ENCODE data around the gene CHAT. TPM values are rescaled to one million over a fixed set of nuclear protein-coding genes. Genes with fewer than 3 reads are reported as not detected.

The CHAT gene
- total RNA-seq, 1 donor from 2014 or later: not detected

DNA sequence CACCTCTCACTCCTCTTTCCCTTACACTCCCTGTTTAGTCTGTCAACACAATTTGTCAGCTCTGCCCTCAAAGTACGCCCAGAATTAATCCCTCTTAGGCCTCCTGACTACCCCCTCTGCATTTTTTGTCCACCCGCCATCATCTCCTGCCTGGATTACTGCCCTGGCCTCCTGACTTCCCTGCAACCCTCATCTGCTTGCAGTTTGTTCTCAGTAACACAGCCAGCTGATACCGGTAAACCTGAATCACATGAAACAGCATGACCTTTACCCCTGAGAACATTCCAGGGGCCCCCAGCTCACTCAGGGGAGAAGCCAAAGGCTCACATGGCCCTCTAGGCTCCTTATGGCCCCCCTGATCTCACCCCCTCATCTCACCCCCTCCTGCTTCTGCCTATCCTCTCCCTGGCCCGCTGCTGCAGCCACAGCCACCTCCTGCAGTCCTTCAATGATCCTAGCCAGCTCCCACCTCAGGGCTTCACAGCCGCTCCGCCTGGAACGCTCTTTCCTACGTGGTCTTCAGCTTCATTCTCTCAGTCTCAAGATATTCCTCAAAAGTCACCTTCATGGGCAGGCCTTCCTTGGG lies 74.5 kb downstream of the CHAT start:
- no peak for DNase-seq (ENCODE audit: low read depth)

DNA sequence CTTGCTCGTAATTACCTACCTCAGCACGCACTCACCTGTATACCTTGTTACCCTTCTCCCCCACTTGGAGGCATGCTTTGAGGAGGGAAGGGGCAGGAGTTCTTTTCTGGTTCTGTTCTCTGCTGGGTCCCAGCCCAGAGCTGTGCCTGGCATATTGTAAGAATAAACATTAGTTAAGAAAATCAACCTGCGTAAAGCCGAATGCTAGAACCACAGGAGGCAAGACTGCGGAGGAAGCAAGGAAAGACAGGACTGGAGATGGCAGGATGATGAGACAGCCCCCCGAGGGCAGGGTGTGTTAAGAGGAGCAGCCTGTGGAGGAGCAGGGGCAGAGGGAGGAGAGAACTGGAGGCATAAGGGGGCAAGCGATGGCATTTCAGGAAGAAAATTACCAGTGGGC lies 75.1 kb downstream of the CHAT start:
- no peak for DNase-seq (ENCODE audit: low read depth)

DNA sequence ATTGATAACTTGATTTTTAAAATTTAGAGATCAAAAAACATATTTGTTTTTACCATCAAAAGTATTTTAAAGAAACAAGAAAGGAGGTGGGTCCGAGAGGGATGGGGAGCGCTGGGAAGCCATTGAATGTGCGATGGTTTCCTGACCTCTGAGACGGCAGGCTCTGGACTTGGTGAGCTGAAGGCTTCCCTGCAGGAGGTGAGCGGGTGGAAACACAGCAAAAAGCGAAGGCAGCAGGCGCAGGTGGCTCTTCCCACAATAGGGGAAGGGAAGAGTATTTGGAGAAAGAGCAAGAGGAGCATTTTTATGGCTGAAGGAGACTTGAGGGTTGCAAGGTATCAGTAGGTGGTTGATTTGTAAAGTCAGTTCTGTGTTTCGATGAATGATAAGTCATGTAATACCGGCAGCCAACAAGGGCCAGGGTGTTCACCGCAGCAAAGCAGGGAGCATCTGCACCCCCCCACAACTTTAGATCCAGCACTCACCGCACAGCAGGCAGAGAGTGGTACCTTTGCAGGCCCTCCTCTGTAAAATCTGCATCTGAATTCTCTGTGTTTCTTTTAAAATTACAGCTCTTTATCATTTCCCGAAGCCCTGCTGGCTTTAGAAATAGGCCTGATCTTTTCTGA lies 76.2 kb downstream of the CHAT start:
- DNase-seq (ENCODE audit: low read depth): no peak

DNA sequence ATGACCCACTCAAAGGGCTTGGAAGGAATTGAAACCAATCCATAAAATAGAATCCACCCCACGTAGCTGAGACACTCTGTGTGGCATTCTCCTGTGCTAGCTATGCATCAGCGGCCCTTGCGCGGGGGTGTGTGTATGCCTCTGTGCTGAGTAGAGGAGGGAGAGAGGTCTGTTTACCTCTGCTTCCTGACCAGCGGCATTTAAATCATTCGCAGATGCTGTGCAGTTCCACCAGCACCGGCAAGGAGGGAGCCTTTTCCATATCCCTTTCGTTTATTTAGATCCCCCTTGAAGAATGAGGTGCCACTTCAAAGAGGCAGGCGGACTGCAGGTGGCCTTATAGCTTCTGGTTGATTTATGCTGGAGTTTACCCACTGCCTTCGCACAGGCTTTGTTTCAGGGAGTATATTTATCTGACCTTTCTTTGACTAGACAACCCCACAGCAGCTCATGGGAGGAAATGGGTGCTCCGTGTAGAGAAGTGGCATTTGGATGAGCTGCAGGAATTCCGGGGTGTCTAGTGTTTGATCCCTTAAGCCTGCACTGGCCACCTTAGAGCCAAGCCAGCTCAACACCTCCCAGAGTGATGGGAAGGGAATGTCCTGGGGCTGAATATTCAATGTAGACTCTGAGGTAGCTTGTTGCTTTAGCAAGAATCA lies 77.0 kb downstream of the CHAT start:
- peak; percentile 3 for DNase-seq (ENCODE audit: low read depth)

DNA sequence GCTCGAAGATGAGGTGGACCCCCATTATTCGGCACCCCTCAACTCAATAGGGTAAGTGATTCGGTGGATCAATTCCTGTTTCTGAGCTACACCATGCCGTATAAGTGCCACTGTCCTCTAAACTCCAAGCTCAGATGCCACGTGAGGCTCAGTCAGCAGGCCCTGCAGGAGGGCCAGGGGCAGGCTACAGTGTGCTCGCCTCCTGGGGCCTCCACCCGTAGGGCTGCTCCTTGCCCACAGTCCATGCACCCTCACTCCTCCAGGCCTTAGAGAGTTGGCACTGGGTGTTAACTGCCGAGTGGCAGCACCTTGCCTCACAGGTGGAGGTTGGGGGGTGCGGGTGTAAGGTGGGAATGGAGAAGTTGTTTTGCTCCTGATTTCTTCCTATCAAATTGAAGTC lies 77.8 kb downstream of the CHAT start:
- DNase-seq (ENCODE audit: low read depth): no peak

GRCh38 chr10:49694466-49694865 lies 80.6 kb downstream of the CHAT start:
- no peak for DNase-seq (ENCODE audit: low read depth)

DNA sequence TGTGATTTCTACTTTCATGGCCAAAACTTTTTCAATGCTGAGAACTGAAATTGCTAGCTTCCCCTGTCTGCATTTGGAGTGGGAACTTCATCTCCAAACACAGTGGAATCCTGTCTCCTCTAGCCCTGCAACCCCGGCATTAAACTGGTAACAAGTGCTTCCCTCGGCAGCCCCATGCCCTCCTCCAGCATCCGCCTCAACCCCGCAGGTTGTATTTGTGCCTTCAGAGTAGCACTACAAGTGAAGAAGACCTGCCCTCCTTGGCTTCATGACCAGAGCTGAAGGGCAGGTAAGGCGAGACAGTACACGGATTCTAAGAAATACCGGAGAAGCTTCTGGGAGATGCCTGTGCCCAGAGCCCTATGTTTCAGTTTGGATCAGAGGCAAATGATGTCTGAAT lies 82.5 kb downstream of the CHAT start:
- no peak for DNase-seq (ENCODE audit: low read depth)

DNA sequence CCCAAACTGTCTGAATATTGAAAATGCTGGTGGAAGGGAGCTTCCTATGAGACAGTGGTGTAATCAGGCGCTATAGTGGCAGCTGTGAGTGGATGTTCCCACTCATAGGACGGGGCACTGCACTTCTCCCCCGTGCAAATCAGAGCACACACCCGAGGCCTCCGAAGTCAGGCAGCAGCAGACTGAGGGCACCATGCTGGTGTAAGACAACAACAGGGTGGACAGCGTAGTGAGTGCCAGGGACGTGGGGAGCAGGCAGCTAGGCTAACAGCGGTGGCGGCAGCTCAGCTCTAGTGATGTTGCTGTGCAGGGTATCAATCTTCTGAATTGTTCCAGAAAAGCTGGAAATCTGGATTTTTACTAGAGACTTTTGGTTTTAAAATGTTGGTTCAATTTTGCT lies 84.8 kb downstream of the CHAT start:
- DNase-seq (ENCODE audit: low read depth): no peak

DNA sequence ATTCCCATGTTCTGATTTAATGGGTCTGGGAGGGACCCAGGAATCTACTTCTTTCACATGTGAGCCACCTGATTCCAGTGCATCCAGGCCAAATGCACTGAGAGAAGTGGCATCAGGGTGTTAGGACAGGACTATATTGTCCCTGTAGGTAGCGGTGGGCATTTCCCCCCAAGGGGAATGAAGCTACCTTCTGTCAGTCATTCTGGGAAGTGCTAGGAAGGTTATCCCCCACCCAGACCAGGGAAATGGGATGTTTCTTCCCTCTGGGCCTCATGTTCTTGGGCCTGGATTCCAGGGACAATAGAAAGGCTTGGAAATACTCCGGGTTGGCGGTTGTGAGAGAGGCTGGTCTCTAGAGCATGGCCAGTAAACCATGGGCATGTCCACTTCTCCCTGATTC lies 86.4 kb downstream of the CHAT start:
- DNase-seq (ENCODE audit: low read depth): no peak

GRCh38 chr10:49700997-49701396 lies 87.2 kb downstream of the CHAT start:
- no peak for DNase-seq (ENCODE audit: low read depth)

GRCh38 chr10:49707585-49707984 lies 93.7 kb downstream of the CHAT start:
- no peak for DNase-seq (ENCODE audit: low read depth)

- no peak for DNase-seq (ENCODE audit: low read depth)
Observed at GRCh38 chr10:49709934-49710333, 96.1 kb downstream of the CHAT start.

GRCh38 chr10:49710966-49711365 lies 97.1 kb downstream of the CHAT start:
- no peak for DNase-seq (ENCODE audit: low read depth)

GRCh38 chr10:49711481-49711880 lies 97.6 kb downstream of the CHAT start:
- DNase-seq (ENCODE audit: low read depth): no peak

DNA sequence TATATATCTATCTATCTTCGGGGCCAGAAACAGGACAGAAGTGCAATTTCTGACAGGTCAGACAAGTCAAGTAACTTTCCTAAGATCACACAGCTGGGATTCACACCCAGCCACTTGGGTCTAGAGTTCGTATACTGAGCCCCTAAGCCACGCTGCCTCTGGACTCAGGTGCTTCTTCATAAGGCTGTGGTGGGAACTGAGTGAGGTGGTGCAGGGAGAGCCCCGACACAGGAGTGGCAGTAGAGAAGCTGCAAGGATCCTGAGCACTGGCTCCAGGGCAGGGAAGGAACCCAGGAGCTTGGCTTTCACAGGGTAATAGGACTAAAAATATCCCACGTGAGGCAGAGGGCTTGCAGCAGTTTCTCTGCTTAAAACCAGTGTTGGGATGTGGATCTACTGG lies 99.4 kb downstream of the CHAT start:
- no peak for DNase-seq (ENCODE audit: low read depth)

Other genes with a start within 250 kb of the CHAT start
- not detected in 2 replicates for gene DRGX, start 217.9 kb upstream of the CHAT start, total RNA-seq
- 9.7 and 24.3 TPM in 2 replicates for gene ERCC6, start 74.9 kb upstream of the CHAT start, total RNA-seq
- 0.10 TPM in 1 of 2 replicates, not detected in the other for gene SLC18A3, start 3.7 kb upstream of the CHAT start, total RNA-seq
- gene C10orf53, start 65.6 kb downstream of the CHAT start, total RNA-seq: not detected in 2 replicates
- gene OGDHL, start 148.3 kb downstream of the CHAT start, total RNA-seq: 7.1 and 58.5 TPM in 2 replicates